ENCODE measurements around the gene EVI5. TPM values are rescaled to one million over a fixed set of nuclear protein-coding genes. Genes with fewer than 3 reads are reported as not detected.
"Not testable (repeated sequence)": the region's sequence is repeated elsewhere in the genome, so short reads cannot be mapped to it uniquely, and the experiment has no call there.

EVI5 gene
- total RNA-seq, 1 donor from 2014 or later, result 40.0 TPM

GRCh38 chr1:92619466-92620189 is 165.3 kb downstream of the EVI5 start:
- Mint-ChIP-seq H3K9me3 (peaks cover 32% of the 10 kb centered on the region), H3K27me3 (ENCODE audit: low read depth) (no peaks in the 10 kb centered on the region), H3K4me3 (no peak overlapping the region), H3K36me3 (peaks cover 53% of the 10 kb centered on the region), H3K27ac (no peak overlapping the region), H3K4me1 (no peaks in the 10 kb centered on the region)
- no peak for TF ChIP-seq CTCF (IDR thresholded peaks at IDR 0.05; ENCODE audit: unreplicated experiment)
- DNase-seq (ENCODE audit: low spot score in 2 of 2, unreplicated experiment in 2 of 2), result no peak

- Mint-ChIP-seq H3K27me3 (ENCODE audit: low read depth) (no peaks in the 10 kb centered on the region), H3K36me3 (no peaks in the 10 kb centered on the region), H3K4me3 (no peak overlapping the region), H3K27ac (no peak overlapping the region), H3K9me3 (no peaks in the 10 kb centered on the region), H3K4me1 (no peaks in the 10 kb centered on the region)
- no peak for DNase-seq (ENCODE audit: low spot score in 2 of 2, unreplicated experiment in 2 of 2)
- TF ChIP-seq CTCF (IDR thresholded peaks at IDR 0.05; ENCODE audit: unreplicated experiment), result no peak
Measured at GRCh38 chr1:92601044-92601443, 183.9 kb downstream of the EVI5 start.

GRCh38 chr1:92599184-92599583 is 185.7 kb downstream of the EVI5 start:
- peak; percentile 21 for TF ChIP-seq CTCF (IDR thresholded peaks at IDR 0.05; ENCODE audit: unreplicated experiment)
- H3K27me3 Mint-ChIP-seq (ENCODE audit: low read depth), result no peaks in the 10 kb centered on the region
- H3K9me3 Mint-ChIP-seq, result peaks cover 4% of the 10 kb centered on the region
- no peaks in the 10 kb centered on the region for H3K4me1 Mint-ChIP-seq
- H3K27ac Mint-ChIP-seq, result no peak overlapping the region
- no peak overlapping the region for H3K4me3 Mint-ChIP-seq
- peaks cover 3% of the 10 kb centered on the region for H3K36me3 Mint-ChIP-seq
- no peak for DNase-seq (ENCODE audit: low spot score in 2 of 2, unreplicated experiment in 2 of 2)

GRCh38 chr1:92589361-92589760 is 195.5 kb downstream of the EVI5 start:
- not testable (repeated sequence) for H3K27me3 Mint-ChIP-seq (ENCODE audit: low read depth); DNase-seq (ENCODE audit: low spot score in 2 of 2, unreplicated experiment in 2 of 2); H3K27ac Mint-ChIP-seq; H3K4me3 Mint-ChIP-seq; H3K4me1 Mint-ChIP-seq
- peaks cover 41% of the 10 kb centered on the region for H3K36me3 Mint-ChIP-seq
- peaks cover 21% of the 10 kb centered on the region for H3K9me3 Mint-ChIP-seq

- H3K4me3 Mint-ChIP-seq, result no peak overlapping the region
- no peaks in the 10 kb centered on the region for H3K4me1 Mint-ChIP-seq
- H3K27me3 Mint-ChIP-seq (ENCODE audit: low read depth), result no peaks in the 10 kb centered on the region
- no peak for DNase-seq (ENCODE audit: low spot score in 2 of 2, unreplicated experiment in 2 of 2)
- no peak for TF ChIP-seq CTCF (IDR thresholded peaks at IDR 0.05; ENCODE audit: unreplicated experiment)
- H3K27ac Mint-ChIP-seq, result no peak overlapping the region
- peaks cover 31% of the 10 kb centered on the region for H3K36me3 Mint-ChIP-seq
- peaks cover 21% of the 10 kb centered on the region for H3K9me3 Mint-ChIP-seq
Measured at GRCh38 chr1:92587445-92587844, 197.5 kb downstream of the EVI5 start.

- TF ChIP-seq CTCF (IDR thresholded peaks at IDR 0.05; ENCODE audit: unreplicated experiment), result no peak
- Mint-ChIP-seq H3K4me3 (no peak overlapping the region), H3K4me1 (no peaks in the 10 kb centered on the region), H3K9me3 (peaks cover 21% of the 10 kb centered on the region), H3K27me3 (ENCODE audit: low read depth) (no peaks in the 10 kb centered on the region), H3K36me3 (peaks cover 25% of the 10 kb centered on the region), H3K27ac (no peak overlapping the region)
- no peak for DNase-seq (ENCODE audit: low spot score in 2 of 2, unreplicated experiment in 2 of 2)
Measured at GRCh38 chr1:92585831-92586230, 199.1 kb downstream of the EVI5 start.

GRCh38 chr1:92584810-92585209 is 200.1 kb downstream of the EVI5 start:
- H3K27me3 Mint-ChIP-seq (ENCODE audit: low read depth); H3K27ac Mint-ChIP-seq; H3K4me3 Mint-ChIP-seq; DNase-seq (ENCODE audit: low spot score in 2 of 2, unreplicated experiment in 2 of 2); H3K4me1 Mint-ChIP-seq: not testable (repeated sequence)
- Mint-ChIP-seq H3K36me3 (peaks cover 15% of the 10 kb centered on the region), H3K9me3 (peaks cover 12% of the 10 kb centered on the region)
